H7 (cell line): ENCODE measurements around the gene CHAC1. TPM values are rescaled to one million over a fixed set of nuclear protein-coding genes. Genes with fewer than 3 reads are reported as not detected.

ENCODE experiments used
- DNase-seq: peaks from one replicate; pipeline ENCODE4 v3.0.0; 2012
- H3K27me3 ChIP-seq: 2 replicates; pipeline ENCODE4 v1.6.0; 2011; ENCODE audit warnings: mild to moderate bottlenecking, low read length; ENCODE audit not compliant: control insufficient read depth, insufficient read depth
- H3K36me3 ChIP-seq: replicated peaks from 2 replicates; pipeline ENCODE4 v1.5.1; 2011; ENCODE audit warnings: low read length; ENCODE audit not compliant: control insufficient read depth, insufficient read depth
- H3K4me3 ChIP-seq: 2 replicates; pipeline ENCODE4 v1.5.1; 2011; ENCODE audit warnings: low read depth, mild to moderate bottlenecking, control low read depth, low read length, moderate library complexity; ENCODE audit not compliant: insufficient read depth
- total RNA-seq: library from RNA; depleted of rRNA; stranded (reverse); fragments of >200 nt; shearing (Covaris generic); gene quantifications from 2 replicates; pipeline ENCODE4 v1.2.3, GENCODE V29; 2014; rRNA removed

Gene CHAC1
- total RNA-seq, 1 experiment from 2014 or later, result 39.7 TPM

DNA sequence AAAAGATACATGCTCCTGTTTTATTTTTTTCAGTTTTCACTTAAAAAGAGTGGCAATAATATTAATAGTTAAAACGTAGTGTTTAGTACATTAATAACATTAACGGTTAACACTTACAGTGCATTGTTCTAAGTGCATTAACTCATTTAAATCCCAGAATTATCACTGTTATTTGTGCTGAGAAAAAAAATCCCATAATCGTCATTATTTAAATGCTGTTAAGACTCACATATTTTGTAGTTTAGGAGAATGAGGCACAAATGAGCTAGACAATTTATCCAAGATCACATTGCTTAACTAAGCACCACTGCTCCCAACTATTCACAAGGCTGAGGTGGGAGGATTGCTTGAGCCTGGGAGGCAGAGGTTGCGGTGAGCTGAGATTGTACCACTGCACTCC is 34.9 kb downstream of the CHAC1 start:
- H3K27me3 ChIP-seq, result no peaks in the 10 kb centered on the region
- no peak for DNase-seq
- no peak overlapping the region for H3K4me3 ChIP-seq
- peaks cover 26% of the 10 kb centered on the region for H3K36me3 ChIP-seq

DNA sequence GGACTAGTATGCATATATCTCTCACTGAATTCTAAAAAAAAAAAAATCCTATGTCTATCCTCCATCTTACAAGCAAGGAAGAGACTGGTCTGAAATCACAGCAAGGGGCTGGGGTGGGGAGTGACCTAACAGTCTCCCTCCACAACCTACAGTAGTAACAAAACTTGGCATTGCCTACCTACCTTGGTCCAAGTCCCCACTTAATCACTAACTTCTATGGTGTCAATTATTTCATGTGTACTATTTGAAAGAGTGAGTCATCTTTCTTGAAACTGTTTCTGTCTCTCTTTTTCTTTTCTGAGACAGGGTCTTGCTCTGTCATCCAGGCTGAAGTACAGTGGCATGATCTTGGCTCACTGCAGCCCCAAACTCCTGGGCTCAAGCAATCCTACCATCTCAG is 36.8 kb downstream of the CHAC1 start:
- DNase-seq, result no peak
- Histone ChIP-seq H3K4me3 (no peak overlapping the region), H3K36me3 (peaks cover 15% of the 10 kb centered on the region), H3K27me3 (no peaks in the 10 kb centered on the region)

DNA sequence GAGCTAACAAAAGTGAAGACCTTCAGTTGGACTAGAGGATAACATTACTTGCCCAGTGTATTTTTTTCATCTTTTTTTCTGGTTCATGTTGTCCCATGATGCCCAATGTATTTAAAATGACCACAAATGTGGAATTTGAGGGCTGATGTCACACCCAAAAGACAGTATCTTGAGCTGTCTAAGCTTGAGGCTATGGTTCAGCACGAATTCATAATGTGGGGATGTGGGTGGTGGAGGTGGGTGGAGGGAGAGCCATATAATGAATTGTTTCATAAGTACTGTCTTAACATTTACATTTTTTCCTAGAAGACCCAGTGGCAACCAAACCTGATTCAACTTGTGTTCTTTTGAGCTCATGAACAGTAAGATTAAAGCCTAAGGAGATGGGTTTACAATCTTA is 37.5 kb downstream of the CHAC1 start:
- DNase-seq, result no peak
- Histone ChIP-seq H3K4me3 (no peak overlapping the region), H3K36me3 (peaks cover 14% of the 10 kb centered on the region), H3K27me3 (no peaks in the 10 kb centered on the region)

DNA sequence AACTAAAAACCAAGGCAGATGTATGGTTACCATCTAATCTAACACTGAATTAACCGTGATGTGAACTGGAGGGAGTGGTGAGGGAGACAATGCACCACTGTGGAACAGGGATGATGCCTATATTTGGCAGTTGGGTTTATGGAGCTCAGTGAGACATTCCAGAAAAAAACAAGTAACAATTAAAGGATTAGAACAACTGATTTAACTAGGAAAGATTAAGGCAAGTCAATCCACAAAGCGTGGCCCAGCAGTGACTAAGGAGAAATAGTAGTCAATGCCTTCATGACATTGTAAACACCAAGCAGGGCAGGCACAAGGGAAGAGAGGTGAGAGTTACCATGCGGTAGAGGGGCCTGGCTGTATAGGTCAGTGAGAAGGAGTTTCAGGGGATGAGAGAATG is 38.1 kb downstream of the CHAC1 start:
- H3K4me3 ChIP-seq, result no peak overlapping the region
- peaks cover 13% of the 10 kb centered on the region for H3K36me3 ChIP-seq
- DNase-seq, result no peak
- no peaks in the 10 kb centered on the region for H3K27me3 ChIP-seq

DNA sequence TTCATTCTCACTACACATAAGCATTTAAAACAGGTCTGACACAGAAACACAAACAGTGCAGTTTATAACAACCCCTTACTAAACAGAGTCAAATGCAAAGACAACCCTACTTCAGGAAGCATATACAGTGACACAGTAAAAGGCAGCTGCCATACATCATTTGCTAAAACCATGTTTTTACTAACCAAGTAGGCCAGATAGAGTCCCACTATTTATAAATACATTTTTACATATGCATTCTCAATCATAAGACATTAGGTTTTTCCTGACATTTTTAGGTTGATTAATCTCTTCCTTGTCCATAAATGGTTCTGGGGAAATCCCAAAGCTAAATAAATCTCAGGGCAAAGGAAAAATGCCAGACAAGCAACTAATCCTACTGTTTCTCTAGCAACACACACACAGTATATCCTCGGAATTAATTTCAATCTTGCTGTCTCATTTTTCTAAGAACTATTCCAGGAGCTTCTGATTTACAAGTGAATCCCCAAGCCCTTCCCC is 39.0 kb downstream of the CHAC1 start:
- Histone ChIP-seq H3K36me3 (peaks cover 8% of the 10 kb centered on the region), H3K4me3 (no peak overlapping the region), H3K27me3 (no peaks in the 10 kb centered on the region)
- DNase-seq, result no peak

DNA sequence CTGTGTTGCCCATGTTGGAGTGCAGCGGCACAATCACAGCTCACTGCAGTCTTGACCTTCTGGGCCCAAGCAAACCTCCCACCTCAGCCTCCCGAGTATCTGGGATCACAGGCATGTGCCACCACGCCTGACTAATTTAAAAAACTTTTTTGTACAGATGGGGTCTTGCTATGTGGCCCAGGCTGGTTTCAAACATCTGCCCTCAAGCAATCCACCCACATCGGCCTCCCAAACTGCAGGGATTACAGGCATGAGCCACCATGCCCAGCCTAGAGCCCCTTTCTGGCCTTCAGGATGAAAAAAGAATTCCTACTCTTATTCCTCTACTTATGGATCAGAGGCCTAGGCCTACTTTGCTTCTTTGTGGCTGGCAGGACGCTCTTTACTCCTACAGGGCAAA is 39.6 kb downstream of the CHAC1 start:
- no peak overlapping the region for H3K4me3 ChIP-seq
- peaks cover 8% of the 10 kb centered on the region for H3K36me3 ChIP-seq
- DNase-seq, result no peak
- no peaks in the 10 kb centered on the region for H3K27me3 ChIP-seq

DNA sequence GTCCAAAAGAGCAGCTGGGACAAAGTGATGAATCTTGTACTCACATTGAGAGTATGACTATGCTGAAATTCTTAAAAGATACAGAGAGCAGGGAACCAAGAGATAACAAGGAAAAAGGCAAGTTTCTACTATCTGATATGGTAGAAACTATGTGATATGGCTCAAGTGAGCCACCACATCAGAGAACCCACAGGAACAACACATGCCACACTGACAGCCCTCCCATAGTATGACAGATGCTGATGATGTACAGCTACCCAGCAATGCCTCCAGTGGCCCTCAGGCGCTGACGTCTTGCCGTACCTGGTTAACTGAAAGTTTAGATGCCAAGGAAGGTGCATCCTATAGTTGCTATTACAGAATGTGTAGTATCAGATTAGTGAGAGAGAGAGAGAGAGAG is 42.4 kb downstream of the CHAC1 start:
- Histone ChIP-seq H3K36me3 (peaks cover 9% of the 10 kb centered on the region), H3K4me3 (no peak overlapping the region), H3K27me3 (no peaks in the 10 kb centered on the region)
- DNase-seq, result no peak

DNA sequence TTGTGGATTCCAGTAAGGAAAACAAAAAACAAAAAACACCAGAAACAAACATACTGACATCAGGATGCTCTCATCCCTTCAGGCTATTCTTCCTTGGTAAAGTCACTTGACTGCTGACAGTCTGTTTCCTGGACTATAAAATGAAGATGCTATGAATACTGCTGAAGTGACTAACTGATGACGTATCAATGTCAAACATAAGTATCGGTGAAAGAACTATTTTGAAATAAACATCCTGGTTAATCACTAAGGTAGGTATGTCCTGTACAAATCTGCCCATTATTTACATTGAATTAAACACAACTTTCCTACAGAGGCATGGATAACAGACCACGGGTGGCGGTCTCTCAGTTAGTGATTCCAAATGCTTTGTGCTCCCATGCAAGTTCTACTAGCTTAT is 45.9 kb downstream of the CHAC1 start:
- H3K36me3 ChIP-seq, result peaks cover 15% of the 10 kb centered on the region

DNA sequence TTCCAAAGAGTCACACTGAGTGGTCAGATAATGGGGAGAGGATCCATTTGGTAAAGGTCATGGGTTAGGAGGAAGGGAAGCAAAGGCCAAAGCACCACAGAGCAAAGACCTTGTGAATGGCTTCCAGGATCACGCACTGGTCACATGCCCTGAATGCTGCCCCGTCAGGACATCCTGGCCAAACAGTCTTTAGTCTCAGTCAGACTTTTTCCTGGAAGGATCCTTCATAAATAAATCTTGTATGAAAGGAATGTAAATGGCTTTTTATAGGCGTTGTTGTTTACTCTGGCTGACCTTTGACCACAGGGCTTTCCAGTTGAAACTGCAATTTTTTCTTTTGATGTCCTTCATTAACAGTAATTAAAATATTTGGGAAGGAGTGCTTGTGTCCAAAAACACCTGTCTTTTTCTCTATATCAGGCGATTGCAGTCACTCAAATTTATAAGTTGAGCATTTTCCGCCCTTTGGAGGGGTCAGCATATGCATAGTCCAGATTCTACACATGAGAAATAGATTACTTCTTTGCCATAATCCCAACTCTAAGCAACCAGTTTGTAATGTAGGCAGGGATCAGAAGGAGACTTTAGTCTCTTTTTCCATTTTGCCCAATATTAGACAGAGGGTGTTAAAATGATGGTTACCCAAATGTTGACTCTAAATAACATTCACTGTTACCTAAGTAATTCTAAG is 48.4 kb downstream of the CHAC1 start:
- Histone ChIP-seq H3K4me3 (no peak overlapping the region), H3K36me3 (peaks cover 11% of the 10 kb centered on the region), H3K27me3 (no peaks in the 10 kb centered on the region)
- DNase-seq, result no peak

More for the DNA sequence above, 45.9 kb downstream of the CHAC1 start:
- no peak for DNase-seq
- no peak overlapping the region for H3K4me3 ChIP-seq
- H3K27me3 ChIP-seq, result no peaks in the 10 kb centered on the region

DNA sequence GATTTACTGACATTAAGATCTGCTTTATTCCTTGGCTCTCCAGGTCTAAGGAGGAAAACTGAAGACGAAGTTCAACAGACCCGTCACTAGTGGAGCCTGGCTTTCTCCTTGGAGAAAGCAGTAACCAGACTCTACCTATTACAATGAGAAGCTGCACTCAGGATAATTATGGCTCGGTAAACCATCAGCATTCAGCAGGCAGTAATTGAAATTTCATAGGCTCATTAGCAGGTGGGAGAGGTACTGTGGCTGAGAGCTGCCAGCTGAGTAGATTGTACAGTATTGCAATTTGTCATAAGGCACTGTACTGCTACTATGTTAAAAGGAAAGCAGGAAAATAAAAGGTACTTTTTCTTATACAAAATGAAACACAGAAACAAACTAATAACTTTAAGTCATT is 51.2 kb downstream of the CHAC1 start:
- no peak overlapping the region for H3K4me3 ChIP-seq
- H3K27me3 ChIP-seq, result no peaks in the 10 kb centered on the region
- no peak for DNase-seq
- H3K36me3 ChIP-seq, result peaks cover 9% of the 10 kb centered on the region

Other genes with a start within 250 kb of the CHAC1 start
- gene RMDN3, start 198.2 kb upstream of the CHAC1 start, total RNA-seq, result 9.6 and 14.2 TPM in 2 replicates
- gene GCHFR, start 189.4 kb upstream of the CHAC1 start, total RNA-seq, result 58.3 and 60.9 TPM in 2 replicates
- gene C15orf62, start 183.5 kb upstream of the CHAC1 start, total RNA-seq, result 0.31 and 0.48 TPM in 2 replicates
- 25.5 and 30.0 TPM in 2 replicates for gene ZFYVE19, start 146.4 kb upstream of the CHAC1 start, total RNA-seq
- 28.2 and 34.6 TPM in 2 replicates for gene DNAJC17, start 146.0 kb upstream of the CHAC1 start, total RNA-seq
- gene PPP1R14D, start 124.8 kb upstream of the CHAC1 start, total RNA-seq, result not detected in 2 replicates
- gene SPINT1, start 109.4 kb upstream of the CHAC1 start, total RNA-seq, result 81.1 and 109 TPM in 2 replicates
- 2.0 and 2.1 TPM in 2 replicates for gene RHOV, start 79.2 kb upstream of the CHAC1 start, total RNA-seq
- 33.3 and 39.5 TPM in 2 replicates for gene VPS18, start 59.0 kb upstream of the CHAC1 start, total RNA-seq
- gene DLL4, start 24.1 kb upstream of the CHAC1 start, total RNA-seq, result 0.26 TPM in 1 of 2 replicates, not detected in the other
- gene INO80, start 162.8 kb downstream of the CHAC1 start, total RNA-seq, result 17.1 TPM in 2 replicates